IMR-90 (cell line): ENCODE measurements around the gene SGMS1.

Experiments used
- BHLHE40 ChIP-seq: fragments of 150-350 bp; IDR thresholded peaks from 2 replicates; pipeline ENCODE4 v1.6.1; 2016; ENCODE audit warnings: mild to moderate bottlenecking, low read depth, low read length
- CHD1 ChIP-seq: IDR thresholded peaks from 2 replicates; pipeline ENCODE4 v1.6.1; 2012; ENCODE audit warnings: low read depth, low read length, improper control_type of control experiment
- CTCF ChIP-seq: conservative IDR thresholded peaks from 2 replicates; pipeline ENCODE4 v1.5.1; 2012; ENCODE audit warnings: mild to moderate bottlenecking, low read depth, low read length, improper control_type of control experiment
- FOS ChIP-seq: fragments of 150-350 bp; IDR thresholded peaks from 2 replicates; pipeline ENCODE4 v1.6.1; 2016; ENCODE audit warnings: low read depth, low read length
- MAZ ChIP-seq: IDR thresholded peaks from 2 replicates; pipeline ENCODE4 v1.6.1; 2012; ENCODE audit warnings: low read depth, mild to moderate bottlenecking, low read length, improper control_type of control experiment, moderate library complexity, borderline replicate concordance
- POLR2A ChIP-seq: IDR thresholded peaks from 2 replicates; pipeline ENCODE4 v1.6.1; 2012; ENCODE audit warnings: mild to moderate bottlenecking, low read depth, low read length
- RFX5 ChIP-seq: IDR thresholded peaks from 2 replicates; pipeline ENCODE4 v1.8.0; 2012; ENCODE audit warnings: low read depth, mild to moderate bottlenecking, low read length, moderate library complexity
- SMC3 ChIP-seq: fragments of 150-350 bp; IDR thresholded peaks from 2 replicates; pipeline ENCODE4 v1.6.1; 2016; ENCODE audit warnings: low read depth, mild to moderate bottlenecking, antibody characterized with exemption, low read length, moderate library complexity

- TF ChIP-seq BHLHE40 (no peak), CTCF (no peak), POLR2A (no peak), CHD1 (no peak), RFX5 (no peak), SMC3 (no peak), MAZ (no peak), FOS (no peak)
These were observed 51.7 kb downstream of the SGMS1 start for GRCh38 chr10:50572017-50572491.
